ENCODE data around the gene TEX53. TPM values are rescaled to one million over a fixed set of nuclear protein-coding genes. Genes with fewer than 3 reads are reported as not detected.

TEX53 gene
- total RNA-seq, 2 donors from 2014 or later = not detected

DNA sequence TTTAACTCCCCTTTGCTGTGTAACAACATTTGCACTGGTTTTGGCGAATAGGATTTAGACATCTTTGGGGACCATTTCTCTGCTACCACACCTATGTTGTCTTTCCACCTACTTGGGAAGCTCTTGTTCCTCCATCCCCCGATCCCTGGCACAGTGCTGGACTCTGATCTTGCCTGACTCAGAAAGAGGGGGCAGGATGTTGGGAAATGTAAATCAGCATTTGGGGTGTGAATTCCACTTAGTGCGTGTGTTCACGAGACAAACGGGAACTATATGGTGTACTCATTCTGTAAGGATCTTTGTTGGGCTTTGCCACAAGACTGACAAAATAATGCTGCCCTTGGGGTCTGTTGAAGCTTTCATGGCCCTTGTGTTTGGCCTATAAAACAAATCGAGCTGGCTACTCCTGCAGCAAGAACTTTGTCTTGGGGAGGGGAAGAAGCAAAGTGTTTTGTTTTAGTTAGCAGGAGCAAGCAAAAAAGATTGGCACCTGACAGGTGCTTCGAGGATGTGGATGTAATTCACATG is 28.0 kb downstream of the TEX53 start:
- no peak overlapping the region for H3K27ac ChIP-seq
- H3K9me3 ChIP-seq = no peaks in the 10 kb centered on the region
- H3K4me1 ChIP-seq = no peaks in the 10 kb centered on the region
- intact Hi-C loops (cut with DNase I) = no loop called here
- no peak for TF ChIP-seq CTCF (IDR thresholded peaks at IDR 0.05)
- no peak for DNase-seq
- H3K4me3 ChIP-seq = no peak overlapping the region
- H3K27me3 ChIP-seq = no peaks in the 10 kb centered on the region
- H3K9ac ChIP-seq (ENCODE audit: low read depth in 2 of 2, low read length in 2 of 2) = no peak overlapping the region
- H3K36me3 ChIP-seq = no peaks in the 10 kb centered on the region

- H3K27ac ChIP-seq = no peak overlapping the region
- no peaks in the 10 kb centered on the region for H3K27me3 ChIP-seq
- H3K9me3 ChIP-seq = no peaks in the 10 kb centered on the region
- H3K4me3 ChIP-seq = no peak overlapping the region
- no peak for DNase-seq
- no peaks in the 10 kb centered on the region for H3K36me3 ChIP-seq
- H3K4me1 ChIP-seq = no peaks in the 10 kb centered on the region
- no peak overlapping the region for H3K9ac ChIP-seq (ENCODE audit: low read depth in 2 of 2, low read length in 2 of 2)
- TF ChIP-seq CTCF (IDR thresholded peaks at IDR 0.05) = no peak
- intact Hi-C loops (cut with DNase I) = no loop called here
Observed at GRCh38 chr9:114627553-114627952, 30.1 kb downstream of the TEX53 start.

DNA sequence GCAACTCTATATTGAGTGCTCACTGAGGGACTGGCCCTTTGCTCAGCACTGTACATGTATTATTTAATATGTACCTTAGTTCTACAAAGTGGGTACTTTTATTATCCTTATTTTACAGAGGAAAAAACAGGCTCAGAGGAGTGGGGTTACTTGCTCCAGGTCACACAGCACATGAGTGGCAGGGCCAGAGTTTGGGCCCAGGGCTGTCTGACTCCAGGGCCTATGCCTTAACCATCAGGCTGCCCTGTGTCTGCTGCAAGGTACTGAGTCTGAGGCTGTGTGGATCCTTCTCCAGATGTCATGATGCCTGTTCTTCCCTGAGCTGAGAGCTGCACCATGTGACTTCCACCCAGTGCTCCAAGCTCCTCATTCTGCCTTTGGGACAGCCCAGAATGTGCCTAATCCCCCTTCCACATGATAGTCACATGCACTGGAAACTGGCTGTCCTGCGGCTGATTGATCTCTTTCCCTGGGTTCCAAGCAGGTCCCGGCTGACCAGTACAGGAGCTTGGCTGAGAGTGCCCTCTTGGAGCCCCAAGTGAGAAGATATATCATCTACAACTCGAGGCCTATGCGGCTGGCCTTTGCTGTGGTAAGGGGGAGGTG is 31.1 kb downstream of the TEX53 start:
- no peak overlapping the region for H3K27ac ChIP-seq
- no peaks in the 10 kb centered on the region for H3K36me3 ChIP-seq
- no peak overlapping the region for H3K9ac ChIP-seq (ENCODE audit: low read depth in 2 of 2, low read length in 2 of 2)
- H3K9me3 ChIP-seq = no peaks in the 10 kb centered on the region
- no peak for TF ChIP-seq CTCF (IDR thresholded peaks at IDR 0.05)
- no peaks in the 10 kb centered on the region for H3K27me3 ChIP-seq
- no peak for DNase-seq
- H3K4me1 ChIP-seq = no peaks in the 10 kb centered on the region
- no peak overlapping the region for H3K4me3 ChIP-seq
- intact Hi-C loops (cut with DNase I) = no loop called here

DNA sequence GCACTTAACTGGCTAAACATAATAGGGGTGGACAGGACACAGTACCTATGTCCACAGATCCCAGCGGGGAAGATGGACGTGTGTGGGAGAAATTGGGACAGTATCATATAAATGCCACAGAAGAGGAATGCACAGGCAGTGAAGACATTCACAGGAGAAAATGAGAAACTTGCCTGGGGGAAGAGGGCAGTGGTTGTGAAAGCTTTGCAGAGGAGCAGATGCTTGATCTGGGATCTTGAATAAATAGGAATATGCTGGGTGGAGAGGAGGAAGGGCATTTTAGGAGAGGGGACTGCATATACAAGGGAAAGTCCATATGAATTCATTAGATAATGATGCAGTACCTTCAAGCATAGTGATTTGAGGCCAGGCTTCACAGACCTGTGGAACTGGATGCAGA is 32.9 kb downstream of the TEX53 start:
- Histone ChIP-seq H3K9me3 (no peaks in the 10 kb centered on the region), H3K4me3 (no peak overlapping the region), H3K36me3 (no peaks in the 10 kb centered on the region), H3K27ac (no peak overlapping the region), H3K27me3 (no peaks in the 10 kb centered on the region), H3K4me1 (no peaks in the 10 kb centered on the region), H3K9ac (ENCODE audit: low read depth in 2 of 2, low read length in 2 of 2) (no peak overlapping the region)
- intact Hi-C loops (cut with DNase I) = no loop called here
- DNase-seq = no peak
- no peak for TF ChIP-seq CTCF (IDR thresholded peaks at IDR 0.05)

DNA sequence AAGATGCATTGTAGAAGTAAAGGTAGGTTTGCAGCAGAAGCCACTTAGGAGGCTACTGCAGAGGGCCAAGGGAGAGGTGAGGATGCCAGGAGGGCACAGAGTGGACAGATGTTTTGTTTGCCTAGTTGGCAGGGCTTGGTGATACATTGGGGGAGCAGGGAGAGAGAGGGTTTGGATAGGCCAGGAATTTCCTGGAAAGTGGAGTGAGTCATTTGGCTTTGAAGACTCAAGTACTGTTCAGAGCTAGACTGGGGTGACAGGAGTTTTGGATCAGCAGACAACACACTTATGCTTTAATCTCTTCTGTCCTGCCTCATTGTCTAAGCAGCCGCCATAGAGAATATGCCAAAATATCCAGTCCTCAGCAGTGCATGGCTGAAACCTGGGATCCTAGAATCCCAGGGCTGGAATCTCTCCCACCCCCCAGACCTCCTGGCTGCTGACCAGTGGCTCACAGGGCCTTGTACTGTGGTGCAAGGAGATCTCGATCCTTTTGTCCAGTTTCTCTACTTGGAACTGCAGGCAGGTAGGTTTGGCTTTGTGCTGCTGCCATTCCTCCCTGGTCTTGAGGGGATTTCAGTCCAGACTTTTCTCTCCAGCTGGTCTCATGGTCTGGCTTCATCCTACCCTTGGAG is 35.5 kb downstream of the TEX53 start:
- H3K36me3 ChIP-seq = no peaks in the 10 kb centered on the region
- H3K27ac ChIP-seq = no peak overlapping the region
- H3K27me3 ChIP-seq = no peaks in the 10 kb centered on the region
- DNase-seq = no peak
- no peak for TF ChIP-seq CTCF (IDR thresholded peaks at IDR 0.05)
- H3K9ac ChIP-seq (ENCODE audit: low read depth in 2 of 2, low read length in 2 of 2) = no peak overlapping the region
- H3K4me3 ChIP-seq = no peak overlapping the region
- H3K9me3 ChIP-seq = no peaks in the 10 kb centered on the region
- intact Hi-C loops (cut with DNase I) = no loop called here
- H3K4me1 ChIP-seq = no peaks in the 10 kb centered on the region
